Endothelial cell of umbilical vein (primary cell): ENCODE data around the gene DDX49. TPM values are rescaled to one million over a fixed set of nuclear protein-coding genes. Genes with fewer than 3 reads are reported as not detected.
A peak's percentile ranks its signal among the peaks of the same experiment; 100 is the strongest.

Experiments used
- BruUV-seq: library from RNA; stranded (reverse); fragments of 400-500 nt; replicated peaks from 2 replicates; lab custom pipeline; 2021; lab: Mats Ljungman, UMichigan
- CTCF ChIA-PET: fragments of 300-600, 350-600 bp; sonication (Branson Sonifier 250); formaldehyde crosslinking; loops from one replicate; lab custom pipeline; 2021; ENCODE audit warnings: antibody characterized with exemption, inconsistent platforms; lab: Charles Lee
- POLR2A ChIA-PET: fragments of 300-600, 350-600 bp; sonication (Branson Sonifier 250); formaldehyde crosslinking; loops from one replicate; lab custom pipeline; 2021; ENCODE audit warnings: antibody characterized with exemption, inconsistent platforms; lab: Charles Lee
- DNase-seq: peaks from one replicate; pipeline ENCODE4 v3.0.0-alpha.2; 2011; ENCODE audit warnings: low read depth, low spot score
- FAIRE-seq: peaks from 2 replicates; lab custom pipeline; 2011; peaks lifted over from hg19 to GRCh38; lab: Jason Lieb, UNC
- H2AFZ ChIP-seq: 2 replicates; pipeline ENCODE4 v1.6.0; 2012; ENCODE audit warnings: low read depth, low read length, control low read depth, inconsistent platforms
- H3K27ac ChIP-seq: 2 replicates; pipeline ENCODE4 v1.5.1; 2011; ENCODE audit warnings: low read depth, mild to moderate bottlenecking, control low read depth, low read length, moderate library complexity; ENCODE audit not compliant: insufficient read depth
- H3K27me3 ChIP-seq, 2 experiments: 2 replicates each; pipeline versions ENCODE4 v1.6.0 to v1.6.1; 2011; ENCODE audit warnings: low read length in 2 of 2, mixed read lengths in 1 of 2; ENCODE audit not compliant: control insufficient read depth in 2 of 2, insufficient read depth in 2 of 2
- H3K36me3 ChIP-seq, 2 experiments: 2 replicates in 1 of 2; 3 replicates in 1 of 2; pipeline ENCODE4 v1.5.1; 2011; ENCODE audit warnings: low read length in 2 of 2, mild to moderate bottlenecking in 1 of 2, moderate library complexity in 1 of 2; ENCODE audit not compliant: control insufficient read depth in 2 of 2, insufficient read depth in 2 of 2; ENCODE audit errors: extremely low read depth in 1 of 2
- H3K4me1 ChIP-seq: 3 replicates; pipeline ENCODE4 v1.5.1; 2011; ENCODE audit warnings: mild to moderate bottlenecking, low read length; ENCODE audit not compliant: control insufficient read depth, insufficient read depth; ENCODE audit errors: extremely low read depth
- H3K4me2 ChIP-seq: 2 replicates; pipeline ENCODE4 v1.6.1; 2011; ENCODE audit warnings: low read length, control low read depth, mixed read lengths; ENCODE audit not compliant: insufficient read depth
- H3K4me3 ChIP-seq, 3 experiments: fragments of 200-600 bp in 1 of 3; sonication (generic), shearing (Covaris generic) in 1 of 3; replicated peaks in 1 of 3; 2 replicates each; pipeline ENCODE4 v1.5.1; 2011 to 2016; ENCODE audit warnings: control low read depth in 3 of 3, low read length in 3 of 3, mild to moderate bottlenecking in 2 of 3, inconsistent platforms in 1 of 3, low read depth in 1 of 3, moderate library complexity in 1 of 3; ENCODE audit not compliant: insufficient read depth in 1 of 3
- H3K79me2 ChIP-seq: 2 replicates; pipeline ENCODE4 v1.6.0; 2012; ENCODE audit warnings: low read length, inconsistent platforms; ENCODE audit not compliant: control insufficient read depth, insufficient read depth
- H3K9ac ChIP-seq: replicated peaks from 2 replicates; pipeline ENCODE3; 2011; ENCODE audit warnings: low read length, control low read depth; ENCODE audit not compliant: insufficient read depth; ENCODE audit errors: extremely low read depth
- H3K9me1 ChIP-seq: replicated peaks from 3 replicates; pipeline ENCODE4 v1.6.0; 2011; ENCODE audit warnings: mild to moderate bottlenecking, low read length; ENCODE audit not compliant: control insufficient read depth, insufficient read depth; ENCODE audit errors: extremely low read depth
- H3K9me3 ChIP-seq: replicated peaks from 2 replicates; pipeline ENCODE4 v1.5.1; 2012; ENCODE audit warnings: low read length, inconsistent platforms; ENCODE audit not compliant: control insufficient read depth, insufficient read depth
- H4K20me1 ChIP-seq: replicated peaks from 2 replicates; pipeline ENCODE3; 2011; ENCODE audit warnings: mild to moderate bottlenecking, low read length; ENCODE audit not compliant: control insufficient read depth, insufficient read depth; ENCODE audit errors: extremely low read depth
- EZH2 ChIP-seq: IDR thresholded peaks from 2 replicates; pipeline ENCODE4 v1.6.1; 2012; ENCODE audit warnings: borderline replicate concordance, low read depth, mild to moderate bottlenecking, moderate library complexity, low read length, inconsistent platforms; ENCODE audit not compliant: severe bottlenecking
- FOS ChIP-seq: IDR thresholded peaks from 2 replicates; pipeline ENCODE4 v1.6.1; 2011; ENCODE audit warnings: mild to moderate bottlenecking, low read length, moderate library complexity, borderline replicate concordance; ENCODE audit not compliant: insufficient read depth
- GATA2 ChIP-seq: IDR thresholded peaks from 2 replicates; pipeline ENCODE4 v1.7.0; 2011; ENCODE audit warnings: low read depth, mild to moderate bottlenecking, moderate library complexity, mixed read lengths, low read length; ENCODE audit not compliant: insufficient read length, insufficient read depth
- JUN ChIP-seq: IDR thresholded peaks from 2 replicates; pipeline ENCODE4 v1.6.1; 2011; ENCODE audit warnings: borderline replicate concordance, low read depth; ENCODE audit not compliant: insufficient read length, insufficient read depth
- MYC ChIP-seq: IDR thresholded peaks from one replicate; pipeline ENCODE4 v1.6.1; 2011; ENCODE audit warnings: mild to moderate bottlenecking, low read depth, low read length
- POLR2A ChIP-seq: IDR thresholded peaks from 2 replicates; pipeline ENCODE4 v1.6.1; 2012; ENCODE audit warnings: low read depth, mild to moderate bottlenecking, control low read depth, low read length
- POLR2AphosphoS5 ChIP-seq: IDR thresholded peaks from 2 replicates; pipeline ENCODE4 v1.6.1; 2012; ENCODE audit warnings: low read depth, mild to moderate bottlenecking, control low read depth, low read length, moderate library complexity; ENCODE audit not compliant: insufficient read depth
- dilution Hi-C: fragments of 300-500 bp; cut with MboI; formaldehyde crosslinking; loops from one replicate; pipeline ENCODE4 v1.15.0; 2019; ENCODE audit warnings: low sequenced_read_pairs; ENCODE audit not compliant: extremely low pct_ligation_motif_present
- intact Hi-C: fragments of 100-400 bp; cut with micrococcal nuclease; formaldehyde crosslinking; loops from one replicate; pipeline ENCODE4 v1.10.0; 2022
- polyA plus RNA-seq, 4 experiments: library from polyadenylated mRNA; depleted of rRNA in 3 of 4; stranded (reverse) in 3 of 4; unstranded in 1 of 4; fragments of >200 nt; gene quantifications; 2 replicates each; pipeline versions ENCODE4 v1.2.1 to v1.2.3, GENCODE V29; 2011 to 2012; ENCODE audit warnings: missing spikeins in 1 of 4
- total RNA-seq: library from RNA; stranded (reverse); gene quantifications from 2 replicates; pipeline ENCODE4 v1.2.3, GENCODE V29; 2021
- TF ChIP-seq, protein P1 (sequence below): IDR thresholded peaks from 2 replicates; pipeline ENCODE4 v1.6.1; 2011; ENCODE audit not compliant: insufficient read depth, insufficient read length
- TF ChIP-seq, protein P2 (sequence below), 2 donors: IDR thresholded peaks; 1 replicate in 1 of 2; 2 replicates in 1 of 2; pipeline ENCODE4 v1.5.1; 2011; ENCODE audit warnings: low read length in 2 of 2, mild to moderate bottlenecking in 2 of 2, moderate library complexity in 2 of 2, control low read depth in 1 of 2, inconsistent platforms in 1 of 2, low read depth in 1 of 2; ENCODE audit not compliant: insufficient read depth in 1 of 2; ENCODE audit errors: extremely low read depth in 1 of 2

Gene DDX49
- total and polyA plus RNA-seq, 2 donors (not counting 3 experiments of a cell fraction or from before 2014, with no cell fraction given), result 51.9 to 60.1 TPM

DNA sequence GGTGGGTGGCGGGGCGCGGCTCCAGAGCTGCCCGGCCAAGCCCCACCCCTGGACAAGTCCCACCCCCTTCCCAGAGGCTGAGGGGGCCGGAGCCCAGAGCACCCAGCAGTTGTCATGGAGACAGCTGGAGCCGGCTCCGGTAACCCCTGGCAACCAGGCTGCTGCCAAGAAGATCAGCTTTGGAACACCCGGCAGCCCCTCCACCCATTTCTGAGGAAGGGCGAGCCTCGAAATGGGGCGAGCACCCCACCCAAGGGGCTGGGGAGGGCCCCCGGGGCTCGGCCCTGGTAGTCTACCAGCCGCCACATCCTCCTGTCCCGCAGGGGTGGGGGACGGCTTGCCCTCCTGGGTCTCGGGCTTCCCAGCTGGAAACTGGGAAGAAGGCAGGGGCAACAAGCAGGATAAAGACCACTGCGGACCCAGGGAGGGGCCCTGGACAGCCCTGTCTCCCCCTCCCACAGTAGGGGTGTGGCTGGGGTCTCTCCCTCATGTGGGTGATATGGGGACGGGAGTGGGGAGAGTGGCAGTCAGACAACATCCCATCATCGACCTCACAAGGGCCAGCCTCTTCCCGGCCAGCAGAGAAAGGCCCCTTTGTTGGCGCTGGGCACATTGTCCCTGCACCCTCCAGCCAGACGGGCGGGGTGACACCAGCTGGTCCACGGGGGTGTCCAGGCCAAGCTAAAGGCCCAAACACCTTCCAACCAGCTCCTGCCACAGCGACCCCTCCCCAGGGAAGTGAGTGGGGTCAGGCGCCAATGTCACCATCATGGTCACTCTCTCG lies 25.1 kb upstream of the DDX49 start:
- Histone ChIP-seq H3K4me3 (peak overlapping the region in 2 of 3 experiments; percentile 35 to 54), H3K9ac (no peak overlapping the region), H3K9me1 (no peaks in the 10 kb centered on the region), H3K27me3 (peaks cover 0 to 2% of the 10 kb centered on the region in 2 experiments), H3K36me3 (peaks cover 0 to under 1% of the 10 kb centered on the region in 2 experiments), H3K4me2 (peak overlapping the region; percentile 69), H2AFZ (peak overlapping the region; percentile 81), H3K27ac (no peak overlapping the region), H4K20me1 (no peaks in the 10 kb centered on the region), H3K4me1 (no peaks in the 10 kb centered on the region), H3K79me2 (no peaks in the 10 kb centered on the region), H3K9me3 (no peaks in the 10 kb centered on the region)
- no peak for FAIRE-seq
- dilution Hi-C loops (no loop called here), intact Hi-C loops (loop anchor here (1.0 to 5.0 kb wide), 3 partner anchors 24 to 92 kb away; partner anchors contain the start of genes COPE and DDX49)
- ChIA-PET CTCF (interaction anchor here (0.6 to 2.8 kb wide), 6 partner anchors 17 to 105 kb away, joined by 3 to 33 read pairs (median 4); no protein-coding TSS in a partner anchor), POLR2A (interaction anchor here (0.6 kb wide), 2 partner anchors 10 to 93 kb away, joined by 5 to 8 read pairs; no protein-coding TSS in a partner anchor)
- TF ChIP-seq, protein P1, sequence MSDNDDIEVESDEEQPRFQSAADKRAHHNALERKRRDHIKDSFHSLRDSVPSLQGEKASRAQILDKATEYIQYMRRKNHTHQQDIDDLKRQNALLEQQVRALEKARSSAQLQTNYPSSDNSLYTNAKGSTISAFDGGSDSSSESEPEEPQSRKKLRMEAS, result no peak
- TF ChIP-seq GATA2, result no peak
- TF ChIP-seq FOS, result no peak
- TF ChIP-seq JUN, result no peak
- no peak for TF ChIP-seq POLR2A
- TF ChIP-seq EZH2, result no peak
- TF ChIP-seq POLR2AphosphoS5, result no peak
- TF ChIP-seq, protein P2, sequence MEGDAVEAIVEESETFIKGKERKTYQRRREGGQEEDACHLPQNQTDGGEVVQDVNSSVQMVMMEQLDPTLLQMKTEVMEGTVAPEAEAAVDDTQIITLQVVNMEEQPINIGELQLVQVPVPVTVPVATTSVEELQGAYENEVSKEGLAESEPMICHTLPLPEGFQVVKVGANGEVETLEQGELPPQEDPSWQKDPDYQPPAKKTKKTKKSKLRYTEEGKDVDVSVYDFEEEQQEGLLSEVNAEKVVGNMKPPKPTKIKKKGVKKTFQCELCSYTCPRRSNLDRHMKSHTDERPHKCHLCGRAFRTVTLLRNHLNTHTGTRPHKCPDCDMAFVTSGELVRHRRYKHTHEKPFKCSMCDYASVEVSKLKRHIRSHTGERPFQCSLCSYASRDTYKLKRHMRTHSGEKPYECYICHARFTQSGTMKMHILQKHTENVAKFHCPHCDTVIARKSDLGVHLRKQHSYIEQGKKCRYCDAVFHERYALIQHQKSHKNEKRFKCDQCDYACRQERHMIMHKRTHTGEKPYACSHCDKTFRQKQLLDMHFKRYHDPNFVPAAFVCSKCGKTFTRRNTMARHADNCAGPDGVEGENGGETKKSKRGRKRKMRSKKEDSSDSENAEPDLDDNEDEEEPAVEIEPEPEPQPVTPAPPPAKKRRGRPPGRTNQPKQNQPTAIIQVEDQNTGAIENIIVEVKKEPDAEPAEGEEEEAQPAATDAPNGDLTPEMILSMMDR (IDR thresholded peaks at IDR 0.05; ENCODE audit: extremely low read depth in 1 of 2, insufficient read depth in 1 of 2, low read depth in 1 of 2, low read length in 2 of 2), result no peak
- no peak for TF ChIP-seq MYC
- no peak for DNase-seq
- BruUV-seq, result no TSS peak
